Astrocyte (in vitro differentiated cells and primary cell): Measurements from ENCODE around the gene C1QTNF5. TPM values are rescaled to one million over a fixed set of nuclear protein-coding genes. Genes with fewer than 3 reads are reported as not detected.

Experiments
- DNase-seq: peaks from one replicate; pipeline ENCODE4 v3.0.0-alpha.2; 2010; ENCODE audit warnings: low read depth
- FAIRE-seq: peaks from 2 replicates; lab custom pipeline; 2011; peaks lifted over from hg19 to GRCh38; lab: Jason Lieb, UNC
- H2AFZ ChIP-seq: 2 replicates; pipeline ENCODE4 v1.6.0; 2012; ENCODE audit warnings: low read depth, low read length, inconsistent platforms
- H3K27ac ChIP-seq: 2 replicates; pipeline ENCODE4 v1.5.1; 2011; ENCODE audit warnings: low read depth, low read length, inconsistent platforms
- H3K27me3 ChIP-seq: 2 replicates; pipeline ENCODE4 v1.6.0; 2011; ENCODE audit warnings: low read length, inconsistent platforms; ENCODE audit not compliant: insufficient read depth
- H3K36me3 ChIP-seq: 2 replicates; pipeline ENCODE4 v1.5.1; 2011; ENCODE audit warnings: low read length, inconsistent platforms; ENCODE audit not compliant: insufficient read depth
- H3K4me1 ChIP-seq: 2 replicates; pipeline ENCODE4 v1.5.1; 2011; ENCODE audit warnings: low read length, inconsistent platforms; ENCODE audit not compliant: insufficient read depth
- H3K4me2 ChIP-seq: 2 replicates; pipeline ENCODE4 v1.6.0; 2012; ENCODE audit warnings: low read length, inconsistent platforms
- H3K4me3 ChIP-seq: 2 replicates; pipeline ENCODE4 v1.5.1; 2011; ENCODE audit warnings: low read depth, mild to moderate bottlenecking, low read length, inconsistent platforms; ENCODE audit not compliant: insufficient read depth
- H3K79me2 ChIP-seq: 2 replicates; pipeline ENCODE4 v1.6.0; 2012; ENCODE audit warnings: mild to moderate bottlenecking, low read length, inconsistent platforms; ENCODE audit not compliant: insufficient read depth
- H3K9ac ChIP-seq: 2 replicates; pipeline ENCODE4 v1.6.0; 2012; ENCODE audit warnings: mild to moderate bottlenecking, low read length, inconsistent platforms
- H3K9me3 ChIP-seq: 2 replicates; pipeline ENCODE4 v1.5.1; 2012; ENCODE audit warnings: low read depth, mild to moderate bottlenecking, low read length, inconsistent platforms; ENCODE audit not compliant: insufficient read depth
- H4K20me1 ChIP-seq: 2 replicates; pipeline ENCODE4 v1.6.0; 2012; ENCODE audit warnings: low read length, inconsistent platforms; ENCODE audit not compliant: insufficient read depth
- H3K27ac Mint-ChIP-seq: one replicate; pipeline ENCODE4 v1.8.0; 2021; ENCODE audit warnings: mild to moderate bottlenecking, mixed read lengths; ENCODE audit not compliant: unreplicated experiment
- H3K27me3 Mint-ChIP-seq: one replicate; pipeline ENCODE4 v1.8.0; 2021; ENCODE audit warnings: low read depth, mixed read lengths; ENCODE audit not compliant: unreplicated experiment
- H3K36me3 Mint-ChIP-seq: one replicate; pipeline ENCODE4 v1.8.0; 2021; ENCODE audit warnings: low read depth, mixed read lengths; ENCODE audit not compliant: unreplicated experiment
- H3K4me1 Mint-ChIP-seq: one replicate; pipeline ENCODE4 v1.8.0; 2021; ENCODE audit warnings: low read depth, mixed read lengths; ENCODE audit not compliant: unreplicated experiment
- H3K4me3 Mint-ChIP-seq: one replicate; pipeline ENCODE4 v1.8.0; 2021; ENCODE audit warnings: mild to moderate bottlenecking, moderate library complexity, mixed read lengths; ENCODE audit not compliant: unreplicated experiment
- H3K9me3 Mint-ChIP-seq: one replicate; pipeline ENCODE4 v1.8.0; 2021; ENCODE audit warnings: mild to moderate bottlenecking, mixed read lengths; ENCODE audit not compliant: unreplicated experiment
- EZH2 ChIP-seq: IDR thresholded peaks from 2 replicates; pipeline ENCODE4 v1.6.1; 2012; ENCODE audit warnings: mild to moderate bottlenecking, low read length, inconsistent platforms; ENCODE audit not compliant: insufficient read depth
- total RNA-seq: library from RNA; stranded (reverse); gene quantifications from 2 replicates; pipeline ENCODE4 v1.2.1, GENCODE V29; 2021
- TF ChIP-seq, protein P1 (sequence below): IDR thresholded peaks from 2 replicates; pipeline ENCODE4 v1.5.1; 2011; ENCODE audit warnings: low read depth, mild to moderate bottlenecking, inconsistent platforms, low read length, moderate library complexity; ENCODE audit not compliant: insufficient read depth

The C1QTNF5 gene
- total RNA-seq, 1 donor from 2014 or later = 6.3 TPM

DNA sequence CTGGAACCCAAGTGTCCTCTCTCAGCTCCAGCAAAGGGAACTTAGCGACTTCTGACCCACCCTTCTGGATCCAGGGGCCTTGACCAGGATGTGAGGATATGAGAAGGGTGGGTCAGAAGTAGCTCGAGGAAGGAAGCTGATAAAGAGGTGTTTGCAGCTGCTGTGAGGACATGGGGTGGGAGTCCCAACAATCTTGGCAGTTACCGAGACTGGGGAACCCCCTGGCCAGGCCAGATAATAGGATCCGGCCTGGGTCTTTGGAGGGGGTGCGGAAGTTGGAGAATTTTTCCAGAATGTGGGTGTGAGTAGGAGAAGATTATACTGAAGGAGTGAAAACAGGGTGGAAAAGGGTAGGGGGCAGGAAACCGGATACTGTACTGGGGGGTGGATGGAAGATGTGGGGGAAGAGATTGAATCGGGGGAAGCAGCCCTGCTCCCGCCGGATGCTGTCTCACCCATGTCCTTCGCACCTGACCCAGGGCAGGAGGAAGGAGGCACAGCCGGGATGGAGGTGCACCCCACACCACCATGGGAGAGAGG, 20.9 kb downstream of the C1QTNF5 start:
- peaks cover under 1% of the 10 kb centered on the region for H3K36me3 Mint-ChIP-seq
- no peak overlapping the region for H3K4me3 ChIP-seq
- H3K4me3 Mint-ChIP-seq = no peak overlapping the region
- peak overlapping the region; percentile 92 for H3K27ac Mint-ChIP-seq
- FAIRE-seq (no peak), DNase-seq (no peak)
- no peaks in the 10 kb centered on the region for H3K27me3 ChIP-seq
- H3K27ac ChIP-seq = no peak overlapping the region
- no peaks in the 10 kb centered on the region for H3K9me3 Mint-ChIP-seq
- H3K4me2 ChIP-seq = no peak overlapping the region
- H3K9me3 ChIP-seq = no peaks in the 10 kb centered on the region
- peaks cover 13% of the 10 kb centered on the region for H4K20me1 ChIP-seq
- peaks cover 22% of the 10 kb centered on the region for H3K4me1 Mint-ChIP-seq
- no peak overlapping the region for H2AFZ ChIP-seq
- H3K27me3 Mint-ChIP-seq = no peaks in the 10 kb centered on the region
- no peak for TF ChIP-seq EZH2
- TF ChIP-seq, protein P1, sequence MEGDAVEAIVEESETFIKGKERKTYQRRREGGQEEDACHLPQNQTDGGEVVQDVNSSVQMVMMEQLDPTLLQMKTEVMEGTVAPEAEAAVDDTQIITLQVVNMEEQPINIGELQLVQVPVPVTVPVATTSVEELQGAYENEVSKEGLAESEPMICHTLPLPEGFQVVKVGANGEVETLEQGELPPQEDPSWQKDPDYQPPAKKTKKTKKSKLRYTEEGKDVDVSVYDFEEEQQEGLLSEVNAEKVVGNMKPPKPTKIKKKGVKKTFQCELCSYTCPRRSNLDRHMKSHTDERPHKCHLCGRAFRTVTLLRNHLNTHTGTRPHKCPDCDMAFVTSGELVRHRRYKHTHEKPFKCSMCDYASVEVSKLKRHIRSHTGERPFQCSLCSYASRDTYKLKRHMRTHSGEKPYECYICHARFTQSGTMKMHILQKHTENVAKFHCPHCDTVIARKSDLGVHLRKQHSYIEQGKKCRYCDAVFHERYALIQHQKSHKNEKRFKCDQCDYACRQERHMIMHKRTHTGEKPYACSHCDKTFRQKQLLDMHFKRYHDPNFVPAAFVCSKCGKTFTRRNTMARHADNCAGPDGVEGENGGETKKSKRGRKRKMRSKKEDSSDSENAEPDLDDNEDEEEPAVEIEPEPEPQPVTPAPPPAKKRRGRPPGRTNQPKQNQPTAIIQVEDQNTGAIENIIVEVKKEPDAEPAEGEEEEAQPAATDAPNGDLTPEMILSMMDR = no peak
- no peak overlapping the region for H3K9ac ChIP-seq
- peaks cover 56% of the 10 kb centered on the region for H3K4me1 ChIP-seq
- H3K79me2 ChIP-seq = peaks cover 20% of the 10 kb centered on the region
- no peaks in the 10 kb centered on the region for H3K36me3 ChIP-seq

DNA sequence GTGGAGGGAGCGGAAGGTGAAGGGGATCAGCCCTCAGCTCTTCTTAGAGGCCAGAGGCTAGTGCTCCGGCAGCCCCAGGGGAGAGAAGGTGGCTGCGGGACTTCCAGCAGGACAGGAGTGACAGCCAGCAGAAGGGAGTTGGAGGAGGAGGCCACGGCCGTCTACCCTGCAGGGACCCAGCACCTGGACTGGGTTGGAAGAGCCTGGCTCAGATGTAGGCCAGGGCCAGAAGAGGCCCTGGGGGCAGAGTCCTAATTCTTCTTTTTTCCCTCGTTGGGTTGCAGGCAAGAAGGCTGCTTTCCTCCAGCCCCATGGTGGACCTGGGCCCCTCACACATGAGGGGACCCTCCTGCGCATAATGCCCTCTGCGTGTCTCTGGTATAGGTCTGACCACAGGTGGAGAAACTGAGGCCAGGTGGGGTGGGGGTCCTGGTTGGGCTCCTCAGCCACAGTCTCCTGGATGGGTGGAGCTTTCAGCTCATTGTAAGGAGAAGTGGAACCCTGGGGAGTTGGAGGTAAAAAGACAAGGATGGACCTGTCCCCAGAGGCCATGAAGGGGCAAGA, 21.5 kb downstream of the C1QTNF5 start:
- Histone ChIP-seq H2AFZ (peak overlapping the region; percentile 71), H3K4me2 (peak overlapping the region; percentile 67), H3K4me1 (peaks cover 56% of the 10 kb centered on the region), H3K79me2 (peaks cover 25% of the 10 kb centered on the region), H3K4me3 (no peak overlapping the region), H3K27ac (peak overlapping the region; percentile 67), H4K20me1 (peaks cover 18% of the 10 kb centered on the region), H3K27me3 (no peaks in the 10 kb centered on the region), H3K36me3 (peaks cover 3% of the 10 kb centered on the region), H3K9ac (peak overlapping the region; percentile 55), H3K9me3 (no peaks in the 10 kb centered on the region)
- H3K36me3 Mint-ChIP-seq = peaks cover 3% of the 10 kb centered on the region
- no peaks in the 10 kb centered on the region for H3K27me3 Mint-ChIP-seq
- peak overlapping the region; percentile 96 for H3K27ac Mint-ChIP-seq
- TF ChIP-seq, protein P1 = no peak
- TF ChIP-seq EZH2 = no peak
- H3K9me3 Mint-ChIP-seq = no peaks in the 10 kb centered on the region
- H3K4me1 Mint-ChIP-seq = peaks cover 22% of the 10 kb centered on the region
- FAIRE-seq = no peak
- H3K4me3 Mint-ChIP-seq = peak overlapping the region; percentile 73
- no peak for DNase-seq
